Lower lobe of right lung (tissue), 2 donors: ENCODE measurements around the gene TLR2. TPM values are rescaled to one million over a fixed set of nuclear protein-coding genes. Genes with fewer than 3 reads are reported as not detected.

Experiments
- ATAC-seq, 2 donors: fragments of 200-7000 bp; cut with Tn5 transposase; one replicate each; pipeline ENCODE4 v1.9.1; 2020 to 2022; ENCODE audit warnings: mild to moderate bottlenecking in 2 of 2, moderate library complexity in 2 of 2
- DNase-seq: peaks from one replicate; pipeline ENCODE4 v3.0.0-alpha.2; 2020
- H3K27ac ChIP-seq: fragments of 200-600 bp; one replicate; pipeline ENCODE4 v1.8.0; 2022
- H3K27me3 ChIP-seq: fragments of 200-600 bp; one replicate; pipeline ENCODE4 v1.8.0; 2022; ENCODE audit warnings: low read depth
- H3K36me3 ChIP-seq: fragments of 200-600 bp; one replicate; pipeline ENCODE4 v1.8.0; 2022; ENCODE audit warnings: mild to moderate bottlenecking
- H3K4me1 ChIP-seq: fragments of 200-600 bp; one replicate; pipeline ENCODE4 v1.8.0; 2022
- H3K4me3 ChIP-seq: fragments of 200-600 bp; one replicate; pipeline ENCODE4 v1.8.0; 2022; ENCODE audit warnings: mild to moderate bottlenecking
- H3K9me3 ChIP-seq: fragments of 200-600 bp; one replicate; pipeline ENCODE4 v1.8.0; 2022
- CTCF ChIP-seq: fragments of 200-600 bp; IDR thresholded peaks from one replicate; pipeline ENCODE4 v1.8.0; 2022; ENCODE audit warnings: antibody characterized with exemption, mild to moderate bottlenecking
- intact Hi-C: fragments of 100-400 bp; cut with DNase I; formaldehyde crosslinking; loops from one replicate; pipeline ENCODE4 v1.11.0; 2022
- total RNA-seq: library from RNA; stranded (reverse); fragmentation: NEBNext Ultra II Directional; extraction: Animal tissue kit (Norgen Biotek cat#: 25700); gene quantifications from one replicate; pipeline ENCODE4 v1.2.1, GENCODE V29; 2021
- donor health status: DM: no; HTN: yes; CAD: no; lungs with severe emphysema.

The TLR2 gene
- total RNA-seq, 1 donor from 2014 or later = 102 TPM

- intact Hi-C loops = no loop called here
Measured at GRCh38 chr4:153646261-153646660, 37.8 kb upstream of the TLR2 start.

GRCh38 chr4:153646978-153647377, 37.1 kb upstream of the TLR2 start:
- intact Hi-C loops = no loop called here
- H3K36me3 ChIP-seq = no peaks in the 10 kb centered on the region
- DNase-seq (no peak), ATAC-seq (no peak)
- H3K27me3 ChIP-seq = no peaks in the 10 kb centered on the region
- no peak overlapping the region for H3K4me3 ChIP-seq
- peaks cover 21% of the 10 kb centered on the region for H3K4me1 ChIP-seq
- no peak for TF ChIP-seq CTCF
- H3K27ac ChIP-seq = no peak overlapping the region
- peaks cover 3% of the 10 kb centered on the region for H3K9me3 ChIP-seq

More at GRCh38 chr4:153646261-153646660, 37.8 kb upstream of the TLR2 start:
- Histone ChIP-seq H3K9me3 (peaks cover 3% of the 10 kb centered on the region), H3K36me3 (no peaks in the 10 kb centered on the region), H3K27me3 (no peaks in the 10 kb centered on the region), H3K4me1 (peaks cover 14% of the 10 kb centered on the region), H3K27ac (no peak overlapping the region), H3K4me3 (no peak overlapping the region)
- ATAC-seq (no peak), DNase-seq (no peak)
- TF ChIP-seq CTCF = no peak

GRCh38 chr4:153647975-153648374, 36.1 kb upstream of the TLR2 start:
- ATAC-seq = no peak
- H3K4me1 ChIP-seq = peaks cover 23% of the 10 kb centered on the region
- no peak for TF ChIP-seq CTCF
- intact Hi-C loops = no loop called here
- no peak for DNase-seq
- no peaks in the 10 kb centered on the region for H3K36me3 ChIP-seq
- H3K27me3 ChIP-seq = no peaks in the 10 kb centered on the region
- no peak overlapping the region for H3K4me3 ChIP-seq
- no peak overlapping the region for H3K27ac ChIP-seq
- H3K9me3 ChIP-seq = peaks cover 3% of the 10 kb centered on the region

- no peak overlapping the region for H3K4me3 ChIP-seq
- no peak overlapping the region for H3K27ac ChIP-seq
- no peaks in the 10 kb centered on the region for H3K27me3 ChIP-seq
- peaks cover 17% of the 10 kb centered on the region for H3K4me1 ChIP-seq
- no peaks in the 10 kb centered on the region for H3K36me3 ChIP-seq
- peaks cover 3% of the 10 kb centered on the region for H3K9me3 ChIP-seq
- ATAC-seq = no peak
- TF ChIP-seq CTCF = no peak
- intact Hi-C loops = no loop called here
- DNase-seq = no peak
Measured at GRCh38 chr4:153649572-153649991, 34.5 kb upstream of the TLR2 start.

GRCh38 chr4:153651116-153651515, 33.0 kb upstream of the TLR2 start:
- H3K27ac ChIP-seq = peak overlapping the region; percentile 78
- TF ChIP-seq CTCF = no peak
- no peaks in the 10 kb centered on the region for H3K36me3 ChIP-seq
- H3K4me3 ChIP-seq = no peak overlapping the region
- no peak for DNase-seq
- intact Hi-C loops = no loop called here
- H3K27me3 ChIP-seq = no peaks in the 10 kb centered on the region
- H3K4me1 ChIP-seq = peaks cover 30% of the 10 kb centered on the region
- no peaks in the 10 kb centered on the region for H3K9me3 ChIP-seq
- ATAC-seq = peak in 1 of 2 donors; percentile 5

- peak; percentile 87 for DNase-seq
- peak; percentile 77 to 91 for ATAC-seq
- peak overlapping the region; percentile 78 for H3K27ac ChIP-seq
Measured at GRCh38 chr4:153651587-153651986, 32.5 kb upstream of the TLR2 start.

More at GRCh38 chr4:153651587-153651986, 32.5 kb upstream of the TLR2 start:
- peaks cover 35% of the 10 kb centered on the region for H3K4me1 ChIP-seq
- intact Hi-C loops = no loop called here
- no peak overlapping the region for H3K4me3 ChIP-seq
- TF ChIP-seq CTCF = no peak
- no peaks in the 10 kb centered on the region for H3K9me3 ChIP-seq
- no peaks in the 10 kb centered on the region for H3K27me3 ChIP-seq
- H3K36me3 ChIP-seq = no peaks in the 10 kb centered on the region
